ENCODE results near the gene SLC24A3.

DNA sequence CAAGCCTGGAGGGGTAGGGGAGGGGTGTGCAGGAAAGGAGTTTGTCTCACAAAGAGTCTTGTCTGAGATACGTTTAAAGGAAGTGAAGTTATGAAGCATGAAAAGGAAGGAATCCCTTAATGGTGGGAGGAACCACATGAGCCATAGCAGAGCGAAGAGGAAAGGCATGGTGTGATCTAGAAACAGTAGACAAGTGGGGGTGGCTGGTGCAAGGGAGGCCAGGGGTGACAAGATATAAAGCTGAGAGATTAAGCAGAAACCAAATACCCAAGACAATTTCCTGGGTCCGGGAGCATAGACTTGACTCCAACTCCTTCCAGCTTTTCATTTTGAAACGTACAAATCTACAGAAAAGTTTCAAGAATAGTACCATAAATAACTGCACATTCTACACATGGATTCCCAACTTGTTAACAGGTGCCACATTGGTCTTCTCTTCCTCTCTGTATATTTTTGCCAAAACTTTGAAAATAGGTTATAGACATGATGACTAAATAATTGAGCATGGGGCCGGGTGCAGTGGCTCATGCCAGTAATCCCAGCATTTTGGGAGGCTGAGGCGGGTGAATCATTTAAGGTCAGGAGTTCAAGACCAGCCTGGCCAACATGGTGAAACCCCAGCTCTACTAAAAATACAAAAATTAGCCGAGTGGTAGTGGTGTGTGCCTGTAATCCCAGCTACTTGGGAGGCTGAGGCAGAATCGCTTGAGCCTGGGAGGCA lies 211.6 kb downstream of the SLC24A3 start:
- TF ChIP-seq EZH2 (IDR thresholded peaks at IDR 0.05; ENCODE audit: insufficient read depth, poor library complexity, severe bottlenecking) (no peak), EZH2phosphoT487 (IDR thresholded peaks at IDR 0.05; ENCODE audit: insufficient read depth, low read depth) (no peak)
